GM21529 (cell line): ENCODE results near the gene HMGCS1.
"Not testable (repeated sequence)": the region's sequence is repeated elsewhere in the genome, so short reads cannot be mapped to it uniquely, and the experiment has no call there.

ENCODE experiments used
- ATAC-seq: cut with Tn5 transposase; IDR thresholded peaks from one replicate; pipeline ENCODE4 v1.9.1; 2021; ENCODE audit not compliant: unreplicated experiment

Gene HMGCS1

GRCh38 chr5:43313035-43313853, at the start of gene HMGCS1:
Gene HMGCS1 (minus strand): TSS chr5:43313412. CDS start chr5:43298965, 14,447 bp downstream.
- peak; percentile 93 for ATAC-seq

- no peak for ATAC-seq
Measured at GRCh38 chr5:43358726-43359125, 45.5 kb upstream of the HMGCS1 start.

GRCh38 chr5:43358301-43358700, 45.1 kb upstream of the HMGCS1 start:
- ATAC-seq = no peak

GRCh38 chr5:43357878-43358281, 44.7 kb upstream of the HMGCS1 start:
- no peak for ATAC-seq

- no peak for ATAC-seq
Measured at GRCh38 chr5:43357067-43357466, 43.9 kb upstream of the HMGCS1 start.

GRCh38 chr5:43354774-43355173, 41.6 kb upstream of the HMGCS1 start:
- ATAC-seq = no peak

- ATAC-seq = no peak
Measured at GRCh38 chr5:43353668-43354067, 40.5 kb upstream of the HMGCS1 start.

- no peak for ATAC-seq
Measured at GRCh38 chr5:43352915-43353314, 39.7 kb upstream of the HMGCS1 start.

GRCh38 chr5:43352131-43352530, 38.9 kb upstream of the HMGCS1 start:
- ATAC-seq = no peak

GRCh38 chr5:43348861-43349363, 35.7 kb upstream of the HMGCS1 start:
- no peak for ATAC-seq

GRCh38 chr5:43348207-43348606, 35.0 kb upstream of the HMGCS1 start:
- no peak for ATAC-seq

GRCh38 chr5:43338862-43339261, 25.6 kb upstream of the HMGCS1 start:
- no peak for ATAC-seq

GRCh38 chr5:43336159-43336558, 22.9 kb upstream of the HMGCS1 start:
- ATAC-seq = no peak

GRCh38 chr5:43335681-43336080, 22.5 kb upstream of the HMGCS1 start:
- no peak for ATAC-seq

GRCh38 chr5:43332401-43332800, 19.2 kb upstream of the HMGCS1 start:
- ATAC-seq = no peak

- not testable (repeated sequence) for ATAC-seq
Measured at GRCh38 chr5:43325624-43326023, 12.4 kb upstream of the HMGCS1 start.

GRCh38 chr5:43323488-43323887, 10.3 kb upstream of the HMGCS1 start:
- ATAC-seq = not testable (repeated sequence)

- no peak for ATAC-seq
Measured at GRCh38 chr5:43320846-43321245, 7.6 kb upstream of the HMGCS1 start.

- no peak for ATAC-seq
Measured at GRCh38 chr5:43316421-43316820, 3.2 kb upstream of the HMGCS1 start.

- ATAC-seq = no peak
Measured at GRCh38 chr5:43315682-43316081, 2.5 kb upstream of the HMGCS1 start.

GRCh38 chr5:43315263-43315662, 2.1 kb upstream of the HMGCS1 start:
- no peak for ATAC-seq

- no peak for ATAC-seq
Measured at GRCh38 chr5:43314724-43315123, 1.5 kb upstream of the HMGCS1 start.
